GM19324 (cell line): Measurements from ENCODE around the gene PSMF1.

ENCODE experiments used
- ATAC-seq: cut with Tn5 transposase; IDR thresholded peaks from one replicate; pipeline ENCODE4 v1.9.1; 2021; ENCODE audit warnings: mild to moderate bottlenecking, moderate library complexity; ENCODE audit not compliant: unreplicated experiment, low FRiP score

Gene PSMF1

DNA sequence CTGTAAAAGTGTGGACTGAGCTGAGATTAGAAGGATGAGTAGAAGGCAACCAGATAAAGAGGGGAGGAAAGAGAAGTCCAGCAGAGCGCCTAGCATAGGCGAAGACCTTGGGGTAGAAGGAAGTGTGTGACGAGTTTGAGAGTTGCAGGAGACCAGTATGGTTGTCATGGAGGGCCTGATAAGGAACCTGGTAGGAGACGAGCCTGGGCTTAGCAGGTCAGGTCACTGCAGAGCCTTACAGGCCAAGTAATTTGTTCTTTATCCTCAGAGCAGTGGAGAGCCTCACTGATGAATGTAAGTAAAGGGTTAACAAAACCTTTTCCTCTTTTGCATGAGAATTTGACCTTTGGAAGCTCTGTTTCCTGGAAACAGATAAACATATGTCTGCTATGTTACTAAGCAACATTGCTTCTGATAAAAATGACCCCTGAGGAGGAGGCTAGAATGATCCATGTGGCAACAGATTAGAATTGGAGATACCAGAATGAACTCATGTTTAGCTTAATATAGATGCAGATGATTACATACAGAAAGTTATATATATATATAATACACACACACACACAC, 69.3 kb downstream of the PSMF1 start:
- no peak for ATAC-seq

GRCh38 chr20:1188347-1188746, 69.9 kb downstream of the PSMF1 start:
- no peak for ATAC-seq

DNA sequence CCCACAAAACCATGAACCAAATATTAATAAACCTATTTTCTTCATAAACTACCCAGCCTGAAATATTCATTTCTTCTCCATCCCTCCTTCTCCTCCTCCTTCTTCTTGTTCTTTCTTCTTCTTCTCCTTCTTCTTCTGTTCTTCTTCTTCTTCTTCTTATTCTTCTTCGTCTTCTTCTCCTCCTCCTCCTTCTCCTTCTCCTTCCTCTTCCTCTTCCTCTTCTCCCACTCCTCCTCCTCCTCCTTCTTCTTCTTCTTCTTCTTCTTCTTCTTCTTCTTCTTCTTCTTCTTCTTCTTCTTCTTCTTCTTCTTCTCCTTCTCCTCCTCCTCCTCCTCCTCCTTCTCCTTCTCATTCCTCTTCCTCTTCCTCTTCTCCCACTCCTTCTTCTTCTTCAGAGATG, 71.4 kb downstream of the PSMF1 start:
- no peak for ATAC-seq

- no peak for ATAC-seq
Observed at GRCh38 chr20:1190847-1191246, 72.4 kb downstream of the PSMF1 start.

DNA sequence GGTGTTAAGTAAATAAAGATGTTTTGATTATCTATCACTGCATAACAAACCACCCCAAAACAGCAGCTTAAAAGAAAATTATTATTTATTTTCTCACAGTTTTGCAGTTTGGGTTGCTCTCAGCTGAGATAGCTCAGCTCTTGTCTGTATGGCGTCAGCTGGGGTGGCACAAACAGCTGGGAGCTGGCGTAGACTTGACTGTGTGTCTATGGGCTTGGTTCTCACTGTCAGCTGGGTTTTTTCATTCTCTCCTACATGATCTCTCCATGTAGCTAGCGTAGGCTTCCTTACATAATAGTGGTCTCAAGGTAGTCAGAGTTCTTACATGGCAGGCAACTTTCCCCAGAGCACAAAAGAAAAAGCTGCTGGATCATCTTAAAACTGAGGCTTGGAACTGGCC, 72.9 kb downstream of the PSMF1 start:
- no peak for ATAC-seq

GRCh38 chr20:1195226-1195625, 76.8 kb downstream of the PSMF1 start:
- no peak for ATAC-seq

- ATAC-seq = no peak
Observed at GRCh38 chr20:1196634-1197033, 78.2 kb downstream of the PSMF1 start.

DNA sequence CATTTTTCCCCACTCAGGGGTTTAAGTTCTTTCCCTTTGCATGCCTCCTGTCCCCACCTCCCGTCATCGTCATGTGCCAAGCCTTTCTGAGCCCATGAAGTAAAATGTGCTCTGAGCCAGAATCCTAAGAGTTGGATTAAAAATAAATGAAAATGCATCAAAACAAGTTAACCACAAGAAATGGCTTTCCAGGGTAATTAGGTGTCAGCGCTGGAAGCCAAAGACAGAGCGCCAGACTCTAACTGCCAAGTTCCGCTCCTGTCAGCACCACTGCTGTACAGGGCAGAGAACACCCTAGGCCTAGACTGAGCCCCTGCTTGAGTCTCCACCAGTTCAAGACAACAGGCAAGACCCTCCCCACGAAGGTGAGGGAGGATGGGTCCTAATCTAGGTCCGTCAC, 79.4 kb downstream of the PSMF1 start:
- ATAC-seq = no peak

DNA sequence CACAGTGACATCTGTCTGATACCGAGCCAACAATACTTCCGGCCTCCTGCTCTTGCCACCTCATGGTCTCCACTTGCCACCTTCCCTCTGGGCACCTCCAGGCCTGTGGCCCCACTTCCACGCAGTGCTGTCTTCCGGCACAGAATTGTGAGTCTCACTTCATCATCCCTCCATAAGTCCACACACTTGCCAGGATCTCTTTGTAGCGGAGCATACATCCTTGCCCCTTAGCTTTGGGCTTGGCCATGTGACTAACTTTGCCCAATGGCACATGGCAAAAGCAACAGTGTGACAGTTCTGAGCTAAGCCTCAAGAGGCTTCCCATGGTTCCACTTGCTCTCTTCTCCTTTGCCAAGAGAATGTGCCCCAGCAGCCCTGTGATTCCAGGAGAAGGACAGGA, 80.3 kb downstream of the PSMF1 start:
- no peak for ATAC-seq

- ATAC-seq = no peak
Observed at GRCh38 chr20:1199212-1199873, 80.9 kb downstream of the PSMF1 start.

DNA sequence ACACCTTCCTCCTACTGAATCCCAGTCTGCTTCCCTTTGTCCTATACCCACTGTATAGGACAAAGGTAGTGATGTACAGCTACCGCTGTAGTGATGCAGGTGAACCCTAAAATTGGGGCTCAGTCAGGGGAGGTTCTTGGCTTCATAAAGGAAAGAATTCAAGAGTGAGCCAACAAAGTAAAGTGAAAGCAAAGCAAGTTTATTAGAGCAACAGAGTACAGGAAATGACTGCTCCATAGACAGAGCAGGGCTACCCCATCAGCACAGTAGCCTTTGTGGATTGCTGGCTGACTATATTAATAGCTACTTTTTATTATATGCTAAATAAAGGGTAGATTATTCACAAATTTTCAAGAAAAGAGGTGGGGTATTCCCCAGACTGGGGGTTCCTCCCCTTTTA, 81.6 kb downstream of the PSMF1 start:
- no peak for ATAC-seq

GRCh38 chr20:1202762-1203504, 84.5 kb downstream of the PSMF1 start, which contains the start of gene C20orf202:
TSS of gene C20orf202 (plus strand) at chr20:1203454. CDS start at chr20:1203586, 132 bp downstream.
- ATAC-seq = no peak

- no peak for ATAC-seq
Observed at GRCh38 chr20:1203630-1204029, 85.2 kb downstream of the PSMF1 start.

DNA sequence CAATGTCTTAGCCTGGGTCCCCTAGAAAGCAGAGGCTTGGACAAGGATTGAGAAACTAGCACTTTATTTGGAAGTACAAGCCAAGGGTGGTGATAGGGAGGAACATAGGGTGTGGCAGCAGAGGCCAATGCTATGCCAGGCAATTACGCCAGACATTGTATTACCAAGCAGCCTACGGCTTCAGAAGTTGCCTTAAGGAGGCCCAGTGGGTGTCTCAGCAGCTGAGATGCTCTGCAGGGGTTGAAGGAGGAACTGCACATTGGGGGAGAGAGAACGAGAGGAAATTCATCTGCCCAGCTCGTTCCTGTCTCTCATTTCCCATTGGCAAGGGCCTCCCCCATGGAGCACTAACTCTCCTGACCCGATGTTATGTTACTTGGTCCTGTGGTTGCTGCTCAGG, 85.7 kb downstream of the PSMF1 start:
- no peak for ATAC-seq

- ATAC-seq = no peak
Observed at GRCh38 chr20:1204576-1204975, 86.2 kb downstream of the PSMF1 start.

DNA sequence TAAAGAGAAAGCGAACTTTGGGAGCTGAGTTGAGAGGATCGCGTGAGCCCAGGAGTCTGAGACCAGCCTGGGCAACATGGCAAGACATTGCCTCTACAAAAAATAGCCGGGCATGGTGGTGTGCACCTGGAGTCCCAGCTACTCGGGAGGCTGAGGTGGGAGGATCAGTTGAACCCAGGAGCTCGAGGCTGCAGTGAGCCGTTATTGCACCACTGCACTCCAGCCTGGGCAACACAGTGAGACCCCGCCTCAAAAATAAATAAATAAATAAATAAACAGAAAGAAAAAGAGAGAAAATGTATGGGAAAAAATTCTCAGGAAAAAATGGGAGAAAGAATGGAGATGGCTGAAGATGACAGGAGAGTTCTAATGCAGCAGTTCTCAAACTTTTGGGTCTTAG, 87.4 kb downstream of the PSMF1 start:
- no peak for ATAC-seq

DNA sequence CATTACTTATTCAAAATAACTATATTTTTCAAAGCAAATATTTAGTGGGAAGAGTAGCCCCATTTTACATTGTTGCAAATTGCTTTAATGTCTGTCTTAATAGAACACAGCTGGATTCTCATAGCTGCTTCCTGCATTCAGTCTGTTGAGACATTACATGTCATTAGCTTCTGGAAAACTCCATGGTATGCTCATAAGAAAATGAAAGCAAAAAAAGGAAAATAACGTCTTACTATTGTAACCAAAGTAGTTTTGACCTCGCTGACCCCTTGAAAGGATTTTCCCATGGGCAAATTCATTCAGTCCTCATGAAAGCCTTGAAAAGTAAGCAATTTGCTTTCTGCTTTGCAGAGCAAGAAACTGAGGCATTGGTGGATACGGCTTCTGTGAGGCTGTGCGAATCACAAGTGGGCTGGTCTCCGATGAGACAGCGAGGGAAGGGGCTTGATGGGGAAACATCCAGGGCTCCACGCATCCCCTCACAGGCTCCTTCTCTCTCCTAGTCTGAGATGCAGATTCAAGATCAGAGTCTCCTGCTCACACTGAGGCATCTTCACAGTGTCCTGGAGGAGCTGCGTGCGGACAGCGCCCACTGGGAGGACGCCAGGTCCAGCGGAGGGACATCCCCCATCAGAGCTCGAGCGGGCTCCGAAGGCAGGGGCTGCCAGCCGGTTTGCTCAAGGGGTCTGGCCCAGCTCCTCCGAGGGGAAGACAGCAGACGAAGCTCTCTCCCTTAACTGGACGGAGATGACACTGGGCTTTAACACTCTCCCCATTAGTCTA, 88.2 kb downstream of the PSMF1 start:
- no peak for ATAC-seq

DNA sequence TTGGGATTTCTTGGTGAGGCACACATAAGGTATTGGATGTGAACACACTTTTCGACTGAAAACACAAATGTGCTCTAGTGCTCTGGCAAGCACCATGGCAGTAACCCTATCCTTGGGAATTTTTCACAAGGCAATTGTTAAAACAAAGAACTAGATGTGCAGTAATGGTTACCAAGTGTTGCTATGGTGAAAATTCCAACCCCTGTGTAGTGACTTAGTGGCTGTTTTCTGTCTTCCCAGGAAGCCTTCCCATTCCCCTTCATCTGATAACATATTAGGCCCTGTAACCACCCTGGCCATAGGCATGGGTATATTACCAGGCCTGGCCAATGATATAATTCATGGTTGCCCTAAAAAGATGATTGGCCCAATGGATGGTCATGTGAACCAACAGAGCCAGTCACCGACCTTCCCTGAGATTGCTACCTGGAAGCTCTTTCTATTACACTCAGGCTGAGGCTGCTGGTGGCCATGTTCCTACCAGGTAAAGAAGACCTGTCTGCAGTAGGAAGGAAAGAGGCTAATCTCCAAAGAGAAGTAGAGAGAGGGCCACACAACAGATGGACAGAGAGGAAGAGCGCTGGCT, 89.0 kb downstream of the PSMF1 start:
- ATAC-seq = no peak

- ATAC-seq = no peak
Observed at GRCh38 chr20:1209447-1210387, 91.3 kb downstream of the PSMF1 start.

- no peak for ATAC-seq
Observed at GRCh38 chr20:1210501-1210900, 92.1 kb downstream of the PSMF1 start.
